Measurements from ENCODE around the gene SFXN1. TPM values are rescaled to one million over a fixed set of nuclear protein-coding genes. Genes with fewer than 3 reads are reported as not detected.

SFXN1 gene
- total and polyA plus RNA-seq, 2 donors (not counting 3 experiments of a cell fraction or from before 2014, with no cell fraction given) = 61.7 to 69.3 TPM

DNA sequence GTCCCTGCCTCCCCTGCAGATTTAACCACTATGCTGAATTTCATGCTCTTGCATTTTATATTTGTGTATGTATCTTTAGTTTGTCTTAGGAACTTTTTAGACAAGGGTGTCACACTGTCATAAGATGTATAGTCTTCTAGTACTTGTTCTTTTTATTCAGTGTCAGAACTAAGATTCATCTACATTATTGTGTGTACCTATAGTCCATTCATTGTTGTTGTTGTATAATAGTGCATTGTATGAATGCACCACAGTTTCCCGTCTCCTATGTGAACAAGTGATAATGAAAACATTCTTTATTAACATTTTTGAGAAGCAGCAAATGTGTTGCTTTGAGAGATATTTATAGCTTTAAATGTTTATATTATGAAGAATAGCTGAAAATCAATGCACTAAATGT, 45.9 kb downstream of the SFXN1 start:
- ChIA-PET CTCF (interaction anchor here (0.6 kb wide), 1 partner anchor 9 kb away, joined by 3 read pairs; no protein-coding TSS in a partner anchor), POLR2A (no interaction called here)
- FAIRE-seq = no peak
- Histone ChIP-seq H4K20me1 (replicated peaks; ENCODE audit: control insufficient read depth, extremely low read depth, insufficient read depth, low read length) (no peaks in the 10 kb centered on the region), H3K27ac (ENCODE audit: insufficient read depth, low read depth, low read length) (no peak overlapping the region), H3K36me3 (ENCODE audit: control insufficient read depth in 2 of 2, extremely low read depth in 1 of 2, insufficient read depth in 2 of 2, low read length in 2 of 2) (peaks cover 4 to 19% of the 10 kb centered on the region in 2 experiments), H3K9me1 (replicated peaks; ENCODE audit: control insufficient read depth, extremely low read depth, insufficient read depth, low read length) (no peaks in the 10 kb centered on the region), H3K4me2 (ENCODE audit: insufficient read depth, low read length) (no peak overlapping the region), H3K9me3 (replicated peaks; ENCODE audit: control insufficient read depth, insufficient read depth, low read length) (no peaks in the 10 kb centered on the region), H3K4me3 (replicated peaks in 1 of 3; ENCODE audit: insufficient read depth in 1 of 3, low read depth in 1 of 3, low read length in 3 of 3) (no peak overlapping the region), H2AFZ (ENCODE audit: low read depth, low read length) (no peak overlapping the region), H3K27me3 (ENCODE audit: control insufficient read depth in 2 of 2, insufficient read depth in 2 of 2, low read length in 2 of 2) (no peaks in the 10 kb centered on the region), H3K9ac (replicated peaks; ENCODE audit: extremely low read depth, insufficient read depth, low read length) (no peak overlapping the region), H3K4me1 (ENCODE audit: control insufficient read depth, extremely low read depth, insufficient read depth, low read length) (no peaks in the 10 kb centered on the region), H3K79me2 (ENCODE audit: control insufficient read depth, insufficient read depth, low read length) (no peaks in the 10 kb centered on the region)
- BruUV-seq (replicated peaks) = no TSS peak
- DNase-seq (ENCODE audit: low read depth, low spot score) = no peak
- dilution Hi-C loops (cut with MboI; ENCODE audit: extremely low pct_ligation_motif_present, low sequenced_read_pairs) (no loop called here), intact Hi-C loops (cut with micrococcal nuclease) (no loop called here)
- TF ChIP-seq POLR2AphosphoS5 (IDR thresholded peaks at IDR 0.05; ENCODE audit: insufficient read depth, low read depth, low read length) = no peak

DNA sequence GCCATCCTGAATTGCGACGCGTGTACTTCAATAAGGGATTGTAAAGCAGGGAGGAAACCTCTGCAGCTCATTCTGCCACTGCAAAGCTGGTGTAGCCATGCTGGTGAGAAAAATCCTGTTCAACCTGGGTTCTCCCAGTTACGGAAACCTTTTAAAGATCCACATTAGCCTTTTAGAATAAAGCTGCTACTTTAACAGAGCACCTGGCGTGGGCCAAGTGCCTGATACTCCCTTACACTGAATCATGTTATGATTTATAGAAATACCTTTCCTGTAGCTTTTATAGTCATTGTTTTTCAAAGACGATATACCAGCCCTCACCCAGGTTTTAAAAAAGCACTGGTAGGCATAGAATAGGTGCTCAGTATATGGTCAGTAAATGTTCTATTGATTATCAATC, 48.3 kb downstream of the SFXN1 start:
- BruUV-seq (replicated peaks) = no TSS peak
- H2AFZ ChIP-seq (ENCODE audit: low read depth, low read length) = no peak overlapping the region
- no peak overlapping the region for H3K4me3 ChIP-seq (replicated peaks in 1 of 3; ENCODE audit: insufficient read depth in 1 of 3, low read depth in 1 of 3, low read length in 3 of 3)
- dilution Hi-C loops (cut with MboI; ENCODE audit: extremely low pct_ligation_motif_present, low sequenced_read_pairs) (no loop called here), intact Hi-C loops (cut with micrococcal nuclease) (no loop called here)
- H4K20me1 ChIP-seq (replicated peaks; ENCODE audit: control insufficient read depth, extremely low read depth, insufficient read depth, low read length) = no peaks in the 10 kb centered on the region
- no peak overlapping the region for H3K9ac ChIP-seq (replicated peaks; ENCODE audit: extremely low read depth, insufficient read depth, low read length)
- POLR2A ChIA-PET = no interaction called here
- H3K9me1 ChIP-seq (replicated peaks; ENCODE audit: control insufficient read depth, extremely low read depth, insufficient read depth, low read length) = no peaks in the 10 kb centered on the region
- H3K36me3 ChIP-seq (ENCODE audit: control insufficient read depth in 2 of 2, extremely low read depth in 1 of 2, insufficient read depth in 2 of 2, low read length in 2 of 2) = peaks cover 2 to 12% of the 10 kb centered on the region in 2 experiments
- no peak overlapping the region for H3K4me2 ChIP-seq (ENCODE audit: insufficient read depth, low read length)
- no peak for FAIRE-seq
- no peak for DNase-seq (ENCODE audit: low read depth, low spot score)
- H3K27ac ChIP-seq (ENCODE audit: insufficient read depth, low read depth, low read length) = no peak overlapping the region
- no peaks in the 10 kb centered on the region for H3K9me3 ChIP-seq (replicated peaks; ENCODE audit: control insufficient read depth, insufficient read depth, low read length)
- H3K4me1 ChIP-seq (ENCODE audit: control insufficient read depth, extremely low read depth, insufficient read depth, low read length) = no peaks in the 10 kb centered on the region
- H3K79me2 ChIP-seq (ENCODE audit: control insufficient read depth, insufficient read depth, low read length) = no peaks in the 10 kb centered on the region
- H3K27me3 ChIP-seq (ENCODE audit: control insufficient read depth in 2 of 2, insufficient read depth in 2 of 2, low read length in 2 of 2) = no peaks in the 10 kb centered on the region
- CTCF ChIA-PET = interaction anchor here (1.0 to 2.4 kb wide), 2 partner anchors 8 to 62 kb away, joined by 3 to 13 read pairs; no protein-coding TSS in a partner anchor
- TF ChIP-seq MYC (IDR thresholded peaks at IDR 0.05; ENCODE audit: low read depth, low read length) (no peak), EZH2 (IDR thresholded peaks at IDR 0.05; ENCODE audit: borderline replicate concordance, low read depth, low read length, severe bottlenecking) (no peak), JUN (IDR thresholded peaks at IDR 0.05; ENCODE audit: borderline replicate concordance, insufficient read depth, insufficient read length, low read depth) (no peak), POLR2A (IDR thresholded peaks at IDR 0.05; ENCODE audit: low read depth, low read length) (no peak), FOS (IDR thresholded peaks at IDR 0.05; ENCODE audit: borderline replicate concordance, insufficient read depth, low read length) (no peak)
- TF ChIP-seq, protein P1, sequence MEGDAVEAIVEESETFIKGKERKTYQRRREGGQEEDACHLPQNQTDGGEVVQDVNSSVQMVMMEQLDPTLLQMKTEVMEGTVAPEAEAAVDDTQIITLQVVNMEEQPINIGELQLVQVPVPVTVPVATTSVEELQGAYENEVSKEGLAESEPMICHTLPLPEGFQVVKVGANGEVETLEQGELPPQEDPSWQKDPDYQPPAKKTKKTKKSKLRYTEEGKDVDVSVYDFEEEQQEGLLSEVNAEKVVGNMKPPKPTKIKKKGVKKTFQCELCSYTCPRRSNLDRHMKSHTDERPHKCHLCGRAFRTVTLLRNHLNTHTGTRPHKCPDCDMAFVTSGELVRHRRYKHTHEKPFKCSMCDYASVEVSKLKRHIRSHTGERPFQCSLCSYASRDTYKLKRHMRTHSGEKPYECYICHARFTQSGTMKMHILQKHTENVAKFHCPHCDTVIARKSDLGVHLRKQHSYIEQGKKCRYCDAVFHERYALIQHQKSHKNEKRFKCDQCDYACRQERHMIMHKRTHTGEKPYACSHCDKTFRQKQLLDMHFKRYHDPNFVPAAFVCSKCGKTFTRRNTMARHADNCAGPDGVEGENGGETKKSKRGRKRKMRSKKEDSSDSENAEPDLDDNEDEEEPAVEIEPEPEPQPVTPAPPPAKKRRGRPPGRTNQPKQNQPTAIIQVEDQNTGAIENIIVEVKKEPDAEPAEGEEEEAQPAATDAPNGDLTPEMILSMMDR (IDR thresholded peaks at IDR 0.05; ENCODE audit: extremely low read depth in 1 of 2, insufficient read depth in 1 of 2, low read depth in 1 of 2, low read length in 2 of 2) = no peak
